WTC11 (cell line): Measurements from ENCODE around the gene CDK6. TPM values are rescaled to one million over a fixed set of nuclear protein-coding genes. Genes with fewer than 3 reads are reported as not detected.

Experiments
- ATAC-seq: fragments of 200-7000 bp; cut with Tn5 transposase; 2 replicates; pipeline ENCODE4 v1.10.0; 2021; ENCODE audit warnings: mild to moderate bottlenecking, moderate library complexity
- CTCF ChIA-PET: fragments of 300-600 bp; sonication (Branson Sonifier 250); formaldehyde crosslinking; loops from one replicate; lab custom pipeline; 2021; ENCODE audit warnings: antibody characterized with exemption; lab: Charles Lee
- POLR2A ChIA-PET: fragments of 350-600 bp; sonication (Branson Sonifier 250); formaldehyde crosslinking; loops from one replicate; lab custom pipeline; 2021; ENCODE audit warnings: antibody characterized with exemption; lab: Charles Lee
- DNase-seq: peaks from one replicate; pipeline ENCODE4 v3.0.0; 2021; ENCODE audit warnings: low spot score
- H3K27ac Mint-ChIP-seq: 2 replicates; pipeline ENCODE4 v1.8.0; 2021; ENCODE audit warnings: mixed read lengths
- H3K27me3 Mint-ChIP-seq: 2 replicates; pipeline ENCODE4 v1.8.0; 2021; ENCODE audit warnings: low read depth, mild to moderate bottlenecking, moderate library complexity, mixed read lengths
- H3K36me3 Mint-ChIP-seq: 2 replicates; pipeline ENCODE4 v1.8.0; 2021; ENCODE audit warnings: mixed read lengths
- H3K4me1 Mint-ChIP-seq: 2 replicates; pipeline ENCODE4 v1.8.0; 2022; ENCODE audit warnings: mixed read lengths
- H3K4me3 Mint-ChIP-seq: 2 replicates; pipeline ENCODE4 v1.8.0; 2021; ENCODE audit warnings: mild to moderate bottlenecking, moderate library complexity, mixed read lengths
- H3K9me3 Mint-ChIP-seq: 2 replicates; pipeline ENCODE4 v1.8.0; 2021; ENCODE audit warnings: mixed read lengths
- CDX4 ChIP-seq: fragments of 250-450 bp; sonication (Bioruptor Pico); IDR thresholded peaks from 2 replicates; pipeline ENCODE4 v1.9.0; 2021; ENCODE audit warnings: moderate library complexity, mild to moderate bottlenecking, inconsistent platforms, borderline replicate concordance
- ESRRA ChIP-seq: sonication (generic); formaldehyde crosslinking; IDR thresholded peaks from 2 replicates; pipeline ENCODE4 v1.8.1; 2022; ENCODE audit warnings: mild to moderate bottlenecking, missing genetic modification reagents, borderline replicate concordance
- FOXP1 ChIP-seq: sonication (generic); formaldehyde crosslinking; IDR thresholded peaks from 2 replicates; pipeline ENCODE4 v1.8.0; 2022; ENCODE audit warnings: missing genetic modification reagents, mild to moderate bottlenecking, moderate library complexity, borderline replicate concordance
- JAZF1 ChIP-seq: fragments of 250-450 bp; sonication (Bioruptor Pico); IDR thresholded peaks from 2 replicates; pipeline ENCODE4 v1.9.0; 2021; ENCODE audit warnings: moderate library complexity, mild to moderate bottlenecking, inconsistent platforms
- MXD4 ChIP-seq: fragments of 250-450 bp; sonication (Bioruptor Pico); IDR thresholded peaks from 2 replicates; pipeline ENCODE4 v1.8.0; 2021; ENCODE audit warnings: mild to moderate bottlenecking, moderate library complexity, borderline replicate concordance
- NFATC4 ChIP-seq: fragments of 250-450 bp; sonication (Bioruptor Pico); IDR thresholded peaks from 2 replicates; pipeline ENCODE4 v1.9.0; 2021; ENCODE audit warnings: mild to moderate bottlenecking
- NFYB ChIP-seq: sonication (generic); formaldehyde crosslinking; conservative IDR thresholded peaks from 2 replicates; pipeline ENCODE4 v1.8.0; 2022; ENCODE audit warnings: low read depth, missing genetic modification reagents
- NR2C2 ChIP-seq: sonication (generic); formaldehyde crosslinking; IDR thresholded peaks from 2 replicates; pipeline ENCODE4 v1.8.0; 2022; ENCODE audit warnings: mild to moderate bottlenecking, missing genetic modification reagents
- NR3C1 ChIP-seq: sonication (generic); formaldehyde crosslinking; conservative IDR thresholded peaks from 2 replicates; pipeline ENCODE4 v1.8.1; 2023; ENCODE audit warnings: low read depth, mild to moderate bottlenecking, missing genetic modification reagents
- PREB ChIP-seq: sonication (generic); formaldehyde crosslinking; IDR thresholded peaks from 2 replicates; pipeline ENCODE4 v1.8.1; 2022; ENCODE audit warnings: mild to moderate bottlenecking, missing genetic modification reagents, moderate library complexity, borderline replicate concordance
- PRRX2 ChIP-seq: fragments of 250-450 bp; sonication (Bioruptor Pico); IDR thresholded peaks from 2 replicates; pipeline ENCODE4 v1.8.0; 2021; ENCODE audit warnings: mild to moderate bottlenecking
- SMAD3 ChIP-seq: sonication (generic); formaldehyde crosslinking; IDR thresholded peaks from 2 replicates; pipeline ENCODE4 v1.8.0; 2022; ENCODE audit warnings: missing genetic modification reagents, mild to moderate bottlenecking, borderline replicate concordance
- STAT6 ChIP-seq: sonication (generic); formaldehyde crosslinking; conservative IDR thresholded peaks from 2 replicates; pipeline ENCODE4 v1.8.1; 2023; ENCODE audit warnings: mild to moderate bottlenecking, low read depth, missing genetic modification reagents, moderate library complexity
- TCF7 ChIP-seq: sonication (generic); formaldehyde crosslinking; IDR thresholded peaks from 2 replicates; pipeline ENCODE4 v1.8.0; 2022; ENCODE audit warnings: mild to moderate bottlenecking, low read depth, missing genetic modification reagents, moderate library complexity
- USF1 ChIP-seq: sonication (generic); formaldehyde crosslinking; IDR thresholded peaks from 2 replicates; pipeline ENCODE4 v1.8.0; 2022; ENCODE audit warnings: mild to moderate bottlenecking, missing genetic modification reagents
- ZBTB21 ChIP-seq: sonication (generic); formaldehyde crosslinking; IDR thresholded peaks from 2 replicates; pipeline ENCODE4 v1.8.1; 2023; ENCODE audit warnings: mild to moderate bottlenecking, missing genetic modification reagents, borderline replicate concordance
- ZNF121 ChIP-seq: sonication (generic); formaldehyde crosslinking; IDR thresholded peaks from 2 replicates; pipeline ENCODE4 v1.8.0; 2023; ENCODE audit warnings: missing genetic modification reagents
- ZNF232 ChIP-seq: sonication (generic); formaldehyde crosslinking; IDR thresholded peaks from 2 replicates; pipeline ENCODE4 v1.8.0; 2022; ENCODE audit warnings: mild to moderate bottlenecking, missing genetic modification reagents
- ZNF423 ChIP-seq: fragments of 250-450 bp; sonication (Bioruptor Pico); IDR thresholded peaks from 2 replicates; pipeline ENCODE4 v2.1.2; 2022; ENCODE audit warnings: mild to moderate bottlenecking, moderate library complexity
- ZNF671 ChIP-seq: fragments of 250-450 bp; sonication (Bioruptor Pico); IDR thresholded peaks from 2 replicates; pipeline ENCODE4 v1.8.0; 2021; ENCODE audit warnings: mild to moderate bottlenecking
- total RNA-seq: library from RNA; stranded (reverse); gene quantifications from 3 replicates; pipeline ENCODE4 v1.2.3, GENCODE V29; 2021
- TF ChIP-seq, protein P1 (sequence below): sonication (generic); formaldehyde crosslinking; IDR thresholded peaks from 2 replicates; pipeline ENCODE4 v1.8.0; 2023; ENCODE audit warnings: missing genetic modification reagents
- TF ChIP-seq, protein P2 (sequence below): sonication (generic); formaldehyde crosslinking; IDR thresholded peaks from 2 replicates; pipeline ENCODE4 v1.8.1; 2023; ENCODE audit warnings: mild to moderate bottlenecking, missing genetic modification reagents, moderate library complexity
- TF ChIP-seq, protein P3 (sequence below): fragments of 250-450 bp; sonication (Bioruptor Pico); IDR thresholded peaks from 2 replicates; pipeline ENCODE4 v1.9.0; 2021; ENCODE audit warnings: mild to moderate bottlenecking, borderline replicate concordance

Gene CDK6
- total RNA-seq, 1 experiment from 2014 or later = 47.2 TPM

DNA sequence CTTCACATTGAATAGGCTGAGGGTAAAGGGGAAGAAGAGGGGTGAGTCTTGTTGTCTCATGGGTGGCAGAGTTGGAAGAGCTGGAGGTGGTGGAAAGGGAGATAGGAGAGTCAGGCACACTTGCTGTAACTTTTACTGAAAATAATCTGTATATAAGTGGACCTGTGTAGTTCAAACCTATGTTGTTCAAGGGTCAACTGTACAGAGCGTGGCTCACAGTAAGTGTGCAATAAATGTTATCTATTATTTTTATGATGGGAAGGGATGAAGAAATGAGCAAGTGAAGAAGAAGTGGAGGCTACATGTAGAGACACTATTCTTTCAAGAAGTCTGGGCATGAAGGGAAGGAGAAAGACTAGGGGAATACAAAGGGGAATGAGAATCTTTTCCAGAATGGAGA, 174.7 kb downstream of the CDK6 start (continued):
- TF ChIP-seq PREB (CRISPR knock-in tag) = no peak
- TF ChIP-seq NR3C1 (CRISPR knock-in tag) = no peak
- TF ChIP-seq ZBTB21 = no peak
- no peak for TF ChIP-seq ESRRA (CRISPR knock-in tag)

- no peak overlapping the region for H3K4me3 Mint-ChIP-seq
- no peak for ATAC-seq
- TF ChIP-seq FOXP1 (CRISPR knock-in tag) = no peak
- TF ChIP-seq MXD4 (CRISPR knock-in tag) = no peak
- no peak for TF ChIP-seq NFYB
- TF ChIP-seq, protein P1, sequence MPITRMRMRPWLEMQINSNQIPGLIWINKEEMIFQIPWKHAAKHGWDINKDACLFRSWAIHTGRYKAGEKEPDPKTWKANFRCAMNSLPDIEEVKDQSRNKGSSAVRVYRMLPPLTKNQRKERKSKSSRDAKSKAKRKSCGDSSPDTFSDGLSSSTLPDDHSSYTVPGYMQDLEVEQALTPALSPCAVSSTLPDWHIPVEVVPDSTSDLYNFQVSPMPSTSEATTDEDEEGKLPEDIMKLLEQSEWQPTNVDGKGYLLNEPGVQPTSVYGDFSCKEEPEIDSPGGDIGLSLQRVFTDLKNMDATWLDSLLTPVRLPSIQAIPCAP = no peak
- TF ChIP-seq, all 79 proteins: peak for 0
- no peaks in the 10 kb centered on the region for H3K9me3 Mint-ChIP-seq
- POLR2A ChIA-PET = no interaction called here
- no peaks in the 10 kb centered on the region for H3K36me3 Mint-ChIP-seq
- H3K4me1 Mint-ChIP-seq = no peaks in the 10 kb centered on the region
- no peak overlapping the region for H3K27ac Mint-ChIP-seq
- no peaks in the 10 kb centered on the region for H3K27me3 Mint-ChIP-seq
- no peak for DNase-seq
- CTCF ChIA-PET = no interaction called here
Measured at GRCh38 chr7:92658671-92659070, 177.7 kb downstream of the CDK6 start.

GRCh38 chr7:92657391-92657790, 179.0 kb downstream of the CDK6 start:
- Mint-ChIP-seq H3K4me3 (no peak overlapping the region), H3K36me3 (no peaks in the 10 kb centered on the region), H3K4me1 (no peaks in the 10 kb centered on the region), H3K9me3 (no peaks in the 10 kb centered on the region), H3K27me3 (no peaks in the 10 kb centered on the region), H3K27ac (no peak overlapping the region)
- ChIA-PET CTCF (no interaction called here), POLR2A (interaction anchor here (1.1 kb wide), 1 partner anchor 16 kb away, joined by 3 read pairs; no protein-coding TSS in a partner anchor)
- ATAC-seq = no peak
- TF ChIP-seq, protein P2, sequence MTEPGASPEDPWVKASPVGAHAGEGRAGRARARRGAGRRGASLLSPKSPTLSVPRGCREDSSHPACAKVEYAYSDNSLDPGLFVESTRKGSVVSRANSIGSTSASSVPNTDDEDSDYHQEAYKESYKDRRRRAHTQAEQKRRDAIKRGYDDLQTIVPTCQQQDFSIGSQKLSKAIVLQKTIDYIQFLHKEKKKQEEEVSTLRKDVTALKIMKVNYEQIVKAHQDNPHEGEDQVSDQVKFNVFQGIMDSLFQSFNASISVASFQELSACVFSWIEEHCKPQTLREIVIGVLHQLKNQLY (CRISPR knock-in tag) = no peak
- TF ChIP-seq STAT6 (CRISPR knock-in tag) (no peak), PRRX2 (no peak), NFATC4 (no peak), ZNF232 (no peak), ZNF121 (CRISPR knock-in tag) (no peak), ZNF423 (CRISPR knock-in tag) (no peak), TCF7 (CRISPR knock-in tag) (no peak), JAZF1 (CRISPR knock-in tag) (no peak), SMAD3 (CRISPR knock-in tag) (no peak), NR2C2 (no peak), ZNF671 (CRISPR knock-in tag) (no peak), CDX4 (CRISPR knock-in tag) (no peak), USF1 (CRISPR knock-in tag) (no peak)
- TF ChIP-seq, protein P3, sequence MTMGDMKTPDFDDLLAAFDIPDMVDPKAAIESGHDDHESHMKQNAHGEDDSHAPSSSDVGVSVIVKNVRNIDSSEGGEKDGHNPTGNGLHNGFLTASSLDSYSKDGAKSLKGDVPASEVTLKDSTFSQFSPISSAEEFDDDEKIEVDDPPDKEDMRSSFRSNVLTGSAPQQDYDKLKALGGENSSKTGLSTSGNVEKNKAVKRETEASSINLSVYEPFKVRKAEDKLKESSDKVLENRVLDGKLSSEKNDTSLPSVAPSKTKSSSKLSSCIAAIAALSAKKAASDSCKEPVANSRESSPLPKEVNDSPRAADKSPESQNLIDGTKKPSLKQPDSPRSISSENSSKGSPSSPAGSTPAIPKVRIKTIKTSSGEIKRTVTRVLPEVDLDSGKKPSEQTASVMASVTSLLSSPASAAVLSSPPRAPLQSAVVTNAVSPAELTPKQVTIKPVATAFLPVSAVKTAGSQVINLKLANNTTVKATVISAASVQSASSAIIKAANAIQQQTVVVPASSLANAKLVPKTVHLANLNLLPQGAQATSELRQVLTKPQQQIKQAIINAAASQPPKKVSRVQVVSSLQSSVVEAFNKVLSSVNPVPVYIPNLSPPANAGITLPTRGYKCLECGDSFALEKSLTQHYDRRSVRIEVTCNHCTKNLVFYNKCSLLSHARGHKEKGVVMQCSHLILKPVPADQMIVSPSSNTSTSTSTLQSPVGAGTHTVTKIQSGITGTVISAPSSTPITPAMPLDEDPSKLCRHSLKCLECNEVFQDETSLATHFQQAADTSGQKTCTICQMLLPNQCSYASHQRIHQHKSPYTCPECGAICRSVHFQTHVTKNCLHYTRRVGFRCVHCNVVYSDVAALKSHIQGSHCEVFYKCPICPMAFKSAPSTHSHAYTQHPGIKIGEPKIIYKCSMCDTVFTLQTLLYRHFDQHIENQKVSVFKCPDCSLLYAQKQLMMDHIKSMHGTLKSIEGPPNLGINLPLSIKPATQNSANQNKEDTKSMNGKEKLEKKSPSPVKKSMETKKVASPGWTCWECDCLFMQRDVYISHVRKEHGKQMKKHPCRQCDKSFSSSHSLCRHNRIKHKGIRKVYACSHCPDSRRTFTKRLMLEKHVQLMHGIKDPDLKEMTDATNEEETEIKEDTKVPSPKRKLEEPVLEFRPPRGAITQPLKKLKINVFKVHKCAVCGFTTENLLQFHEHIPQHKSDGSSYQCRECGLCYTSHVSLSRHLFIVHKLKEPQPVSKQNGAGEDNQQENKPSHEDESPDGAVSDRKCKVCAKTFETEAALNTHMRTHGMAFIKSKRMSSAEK = no peak
- no peak for DNase-seq
